Posterior vena cava (tissue), 2 donors: ENCODE data around the gene ULK4. TPM values are rescaled to one million over a fixed set of nuclear protein-coding genes. Genes with fewer than 3 reads are reported as not detected.
"Not testable (repeated sequence)": the region's sequence is repeated elsewhere in the genome, so short reads cannot be mapped to it uniquely, and the experiment has no call there.

Source experiments
- DNase-seq: peaks from one replicate; pipeline ENCODE4 v3.0.0-alpha.2; 2020; ENCODE audit warnings: low spot score
- intact Hi-C, 2 donors: fragments of 100-400 bp; cut with DNase I; formaldehyde crosslinking; loops; one replicate each; pipeline versions ENCODE4 v1.14.1 to v1.14.2; 2022 to 2023
- total RNA-seq, 2 donors: library from RNA; stranded (reverse); fragmentation: NEBNext Ultra II Directional; extraction: Animal tissue kit (Norgen Biotek cat#: 25700); gene quantifications; one replicate each; pipeline ENCODE4 v1.2.1, GENCODE V29; 2021
- donor health status: DM: yes; HTN: yes; CAD: no.
- donor health status: DM: yes; HTN: yes; CAD: no.

Gene ULK4
- total RNA-seq, 2 donors from 2014 or later = 7.5 to 7.8 TPM

GRCh38 chr3:41572092-41572491 is 389.8 kb downstream of the ULK4 start:
- intact Hi-C loops = no loop called here

GRCh38 chr3:41569632-41570305 is 392.1 kb downstream of the ULK4 start:
- no peak for DNase-seq
- intact Hi-C loops = no loop called here

More at GRCh38 chr3:41572092-41572491, 389.8 kb downstream of the ULK4 start:
- no peak for DNase-seq

DNA sequence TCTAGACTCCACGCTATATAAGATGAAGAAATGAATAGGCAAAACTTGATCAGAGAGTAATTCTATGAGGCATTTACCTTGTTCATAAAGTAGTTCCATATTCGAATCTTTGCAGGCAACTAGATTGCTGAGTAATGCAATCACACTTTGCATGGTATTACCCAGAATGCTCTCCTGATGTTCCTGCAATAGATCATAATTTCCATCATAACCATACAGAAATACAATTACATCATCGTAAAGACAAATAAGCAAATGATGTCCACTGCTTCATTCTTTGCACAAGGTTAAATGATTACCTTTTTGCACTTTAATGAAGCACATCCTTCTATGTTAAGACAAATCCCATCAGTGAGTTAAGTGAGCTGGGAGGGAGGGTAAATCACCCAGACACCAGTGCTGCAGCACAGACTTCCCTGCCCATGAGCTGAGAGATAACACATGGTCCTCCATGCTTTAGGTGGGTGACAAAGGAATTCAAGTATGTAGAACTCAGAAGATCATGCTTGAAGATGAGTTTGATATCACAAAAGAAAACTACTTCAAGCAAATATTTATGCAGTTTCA is 395.9 kb downstream of the ULK4 start:
- intact Hi-C loops = no loop called here
- no peak for DNase-seq

DNA sequence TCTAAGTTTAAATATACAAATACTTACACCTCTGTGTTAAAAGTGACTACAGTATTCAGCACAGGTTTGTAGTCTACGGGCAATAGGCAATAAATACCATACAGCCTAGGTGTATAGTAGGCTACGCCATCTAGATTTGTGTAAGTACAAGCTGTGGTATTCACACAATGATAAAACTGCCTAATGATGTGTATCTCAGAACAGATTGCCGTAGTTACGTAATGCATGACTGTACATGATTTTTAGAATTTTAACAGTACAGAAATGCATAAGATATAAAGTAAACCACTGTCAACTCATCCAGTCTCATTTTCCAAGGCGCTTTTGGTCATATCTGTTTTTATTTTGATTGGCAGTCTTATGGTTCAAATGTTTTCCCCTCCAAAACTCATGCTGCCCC is 396.9 kb downstream of the ULK4 start:
- intact Hi-C loops = no loop called here
- no peak for DNase-seq

GRCh38 chr3:41556245-41556644 is 405.7 kb downstream of the ULK4 start:
- DNase-seq, intact Hi-C loops: not testable (repeated sequence)

GRCh38 chr3:41532976-41533375 is 428.9 kb downstream of the ULK4 start:
- intact Hi-C loops = no loop called here
- DNase-seq = no peak

DNA sequence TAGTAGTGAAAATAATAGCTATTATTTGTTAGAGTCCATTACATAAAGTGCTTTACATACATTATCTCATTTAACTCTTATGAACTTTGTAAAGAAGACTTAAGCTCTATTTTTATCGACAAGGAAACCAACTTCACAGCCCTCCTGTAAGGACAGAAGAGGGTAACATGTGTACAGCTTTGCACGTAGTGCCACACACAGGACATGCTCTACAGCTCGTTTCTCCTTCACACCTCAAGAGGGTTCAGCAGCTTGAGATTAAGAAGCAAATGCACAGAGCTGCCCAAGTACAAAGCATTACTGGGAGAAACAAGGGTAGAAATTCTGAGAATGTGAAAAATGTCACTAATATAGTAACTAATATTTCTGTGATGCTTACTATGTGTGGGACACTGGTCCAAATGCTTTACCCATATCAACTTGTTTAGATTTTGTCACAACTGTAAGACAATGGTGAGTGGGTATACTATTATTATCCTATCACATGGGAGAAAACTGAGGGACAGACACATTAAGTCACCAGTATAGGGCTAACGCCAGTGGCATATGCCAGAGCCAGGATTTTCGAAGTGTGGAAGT is 434.8 kb downstream of the ULK4 start:
- DNase-seq = no peak
- intact Hi-C loops = no loop called here

DNA sequence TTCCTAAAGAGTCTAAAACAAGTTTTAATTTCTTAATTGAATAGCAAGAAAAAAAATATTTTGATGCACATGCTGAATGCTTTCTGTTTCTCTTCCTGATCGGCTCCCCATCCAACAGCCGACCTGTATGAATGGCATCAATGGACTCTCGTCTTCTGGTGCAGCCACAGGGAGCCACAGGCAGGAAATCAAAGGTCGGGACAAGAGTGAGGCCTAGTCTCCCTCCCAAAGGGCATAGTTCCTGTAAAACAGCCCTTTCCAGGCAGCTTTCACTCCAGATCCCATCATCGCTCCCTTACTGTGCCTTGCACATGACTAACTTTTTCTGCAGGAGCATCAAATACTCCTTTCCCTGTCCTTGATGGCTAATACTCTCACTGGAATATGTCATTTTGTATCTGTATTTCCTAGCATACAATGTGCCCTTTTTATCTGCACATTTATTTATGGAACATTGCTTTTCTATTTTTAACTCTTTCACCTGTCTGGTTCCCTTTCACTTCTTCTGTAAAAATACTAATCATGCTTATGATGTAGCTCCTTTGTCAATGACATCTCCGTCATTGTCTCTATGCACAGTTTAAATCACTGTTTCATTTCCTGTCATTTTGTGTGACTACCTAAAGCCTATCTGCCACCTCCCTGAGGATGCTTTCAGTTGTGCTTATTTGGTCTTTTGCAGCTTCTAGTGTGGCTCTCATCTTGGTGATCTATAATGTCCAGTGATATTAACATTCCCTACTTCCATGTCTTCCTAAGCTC is 436.4 kb downstream of the ULK4 start:
- intact Hi-C loops = no loop called here
- no peak for DNase-seq

- intact Hi-C loops = no loop called here
- no peak for DNase-seq
Measured at GRCh38 chr3:41523897-41524296, 438.0 kb downstream of the ULK4 start.

DNA sequence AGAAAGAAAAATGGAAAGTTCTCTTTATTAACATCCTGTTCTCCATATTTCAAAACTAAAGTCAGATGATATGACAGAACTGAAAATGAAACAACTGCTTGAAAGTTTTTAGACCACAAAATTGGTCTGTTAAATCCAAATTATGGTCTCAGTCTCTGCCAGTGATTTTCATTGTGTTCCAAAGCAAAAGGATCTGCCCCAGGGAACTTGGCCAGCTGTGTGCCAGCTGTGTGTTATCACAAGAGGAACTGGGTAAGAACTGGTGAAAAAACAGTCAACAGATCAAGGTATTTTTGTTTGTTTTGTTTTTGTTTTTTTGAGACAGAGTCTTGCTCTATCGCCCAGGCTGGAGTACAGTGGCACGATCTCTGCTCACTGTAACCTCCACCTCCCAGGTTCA is 439.3 kb downstream of the ULK4 start:
- no peak for DNase-seq

GRCh38 chr3:41521010-41521655 is 440.8 kb downstream of the ULK4 start:
- intact Hi-C loops = no loop called here
- no peak for DNase-seq

More for the DNA sequence above, 439.3 kb downstream of the ULK4 start:
- intact Hi-C loops = no loop called here

DNA sequence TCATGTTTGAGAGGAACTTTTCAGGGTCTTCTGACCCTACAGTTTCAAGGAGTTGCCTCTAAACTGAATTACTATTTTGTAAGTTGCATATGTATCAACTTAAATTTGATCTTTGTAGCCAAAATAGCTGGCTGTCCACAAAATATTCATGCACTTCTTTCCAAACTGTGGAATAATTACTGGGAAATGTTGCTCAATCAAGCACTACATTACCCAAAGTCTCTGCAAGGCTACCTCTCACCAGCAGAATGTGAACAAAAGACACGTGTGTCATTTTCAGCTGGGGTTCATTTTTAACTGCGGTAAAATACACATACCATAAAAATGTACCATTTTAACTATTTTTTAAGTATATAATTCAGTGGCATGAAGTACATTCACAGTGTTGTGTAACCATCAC is 442.2 kb downstream of the ULK4 start:
- DNase-seq = no peak
- intact Hi-C loops = no loop called here

DNA sequence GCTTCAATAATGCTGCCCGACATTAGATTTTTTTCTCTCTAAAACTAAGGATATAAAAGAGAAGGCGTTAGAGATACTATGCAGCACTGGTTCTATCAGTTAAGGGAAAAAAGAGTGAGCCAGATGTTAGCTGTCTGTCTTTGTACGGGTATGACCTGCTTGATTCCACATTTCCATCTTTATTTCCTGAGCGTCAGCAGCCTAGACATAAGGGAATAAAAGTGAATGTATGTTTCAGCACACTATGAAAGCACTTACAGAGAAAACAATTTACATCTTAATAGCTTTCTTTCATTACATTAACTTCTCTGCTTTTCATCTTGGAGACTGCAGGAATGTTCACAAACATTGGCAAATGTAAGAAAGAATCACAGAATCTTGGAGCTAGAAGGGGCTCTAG is 443.3 kb downstream of the ULK4 start:
- intact Hi-C loops = no loop called here
- no peak for DNase-seq

DNA sequence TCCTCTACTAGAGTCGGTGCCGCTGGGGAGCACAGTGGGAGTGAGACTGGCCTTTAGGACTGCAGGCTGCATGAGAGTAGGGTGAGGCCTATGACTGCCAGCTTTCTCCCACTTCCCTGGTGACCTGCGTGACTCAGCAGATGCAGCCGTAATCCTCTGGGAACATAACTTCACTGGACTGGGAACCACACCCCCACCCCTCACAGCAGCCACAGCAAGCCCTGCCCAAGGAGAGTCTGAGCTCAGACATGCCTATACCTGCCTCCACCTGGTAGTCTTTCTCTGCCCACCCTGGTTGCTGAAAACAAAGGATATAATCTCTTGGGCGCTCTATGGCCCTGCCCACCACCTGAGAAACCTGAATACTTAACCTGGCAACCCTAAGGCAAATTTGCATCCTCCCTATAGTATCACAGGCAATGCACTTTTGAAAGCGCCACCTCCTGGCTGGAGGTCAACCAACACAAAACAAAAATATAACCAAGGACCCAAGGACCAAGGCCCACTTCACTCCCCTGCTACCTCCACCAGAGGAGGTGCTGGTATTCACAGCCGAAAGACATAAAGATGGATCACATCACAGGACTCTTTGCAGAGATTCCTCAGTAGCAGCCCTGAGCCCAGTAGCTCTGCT is 453.7 kb downstream of the ULK4 start:
- DNase-seq = no peak
- intact Hi-C loops = no loop called here

- intact Hi-C loops = no loop called here
- no peak for DNase-seq
Measured at GRCh38 chr3:41507336-41508062, 454.4 kb downstream of the ULK4 start.

DNA sequence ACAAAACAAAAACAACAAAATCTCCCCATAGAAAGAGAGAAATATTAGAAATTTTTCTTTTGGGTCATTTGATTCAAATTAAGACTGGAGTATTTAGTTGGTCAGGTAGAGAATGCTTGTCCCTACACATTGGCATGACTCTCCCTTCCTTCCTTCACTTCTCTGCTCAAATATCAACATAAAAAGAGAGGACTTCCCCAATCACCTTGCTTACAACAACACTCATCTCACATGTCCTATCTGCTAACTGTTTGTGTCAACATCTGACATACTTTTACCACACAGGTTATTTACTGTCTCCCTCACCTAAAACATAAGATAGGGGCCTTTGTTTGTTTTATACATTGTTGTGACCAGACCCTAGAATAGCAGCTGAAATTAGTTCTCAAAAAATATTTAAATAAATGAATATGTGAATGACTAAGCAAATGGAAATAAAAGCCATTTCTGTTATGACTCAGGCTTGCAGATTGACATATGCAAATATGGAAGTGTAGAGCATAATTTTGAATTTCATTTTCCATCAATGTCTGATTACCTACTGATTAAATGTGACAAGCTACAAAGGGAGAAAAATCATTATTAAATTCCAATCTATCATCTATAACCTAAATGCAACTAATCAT is 457.8 kb downstream of the ULK4 start:
- intact Hi-C loops = no loop called here
- no peak for DNase-seq

GRCh38 chr3:41502481-41502880 is 459.4 kb downstream of the ULK4 start:
- no peak for DNase-seq
- intact Hi-C loops = no loop called here

GRCh38 chr3:41502023-41502422 is 459.9 kb downstream of the ULK4 start:
- intact Hi-C loops = no loop called here

More at GRCh38 chr3:41502023-41502422, 459.9 kb downstream of the ULK4 start:
- DNase-seq = no peak
